Keratinocyte (primary cell): ENCODE data around the gene NLK. TPM values are rescaled to one million over a fixed set of nuclear protein-coding genes. Genes with fewer than 3 reads are reported as not detected.

Experiments
- DNase-seq: peaks from one replicate; pipeline ENCODE4 v3.0.0-alpha.2; 2011; ENCODE audit warnings: low read depth, missing footprints, low spot score
- FAIRE-seq: peaks from 2 replicates; lab custom pipeline; 2011; peaks lifted over from hg19 to GRCh38; lab: Jason Lieb, UNC
- H2AFZ ChIP-seq: 2 replicates; pipeline ENCODE4 v1.6.0; 2012; ENCODE audit warnings: low read length, control low read depth, inconsistent platforms; ENCODE audit not compliant: control insufficient read depth
- H3K27ac ChIP-seq: 2 replicates; pipeline ENCODE4 v1.5.1; 2011; ENCODE audit warnings: low read length; ENCODE audit not compliant: control insufficient read depth, insufficient read depth
- H3K27me3 ChIP-seq: 3 replicates; pipeline ENCODE4 v1.6.0; 2011; ENCODE audit warnings: low read length; ENCODE audit not compliant: control insufficient read depth, insufficient read depth; ENCODE audit errors: extremely low read depth
- H3K36me3 ChIP-seq, 2 experiments: 2 replicates in 1 of 2; 3 replicates in 1 of 2; pipeline ENCODE4 v1.5.1; 2011; ENCODE audit warnings: low read length in 2 of 2, mild to moderate bottlenecking in 1 of 2; ENCODE audit not compliant: control insufficient read depth in 2 of 2, insufficient read depth in 2 of 2; ENCODE audit errors: extremely low read depth in 1 of 2
- H3K4me1 ChIP-seq: 3 replicates; pipeline ENCODE4 v1.5.1; 2011; ENCODE audit warnings: low read length; ENCODE audit not compliant: control insufficient read depth, insufficient read depth; ENCODE audit errors: extremely low read depth
- H3K4me2 ChIP-seq: 3 replicates; pipeline ENCODE4 v1.6.0; 2011; ENCODE audit warnings: low read depth, low read length; ENCODE audit not compliant: control insufficient read depth, insufficient read depth; ENCODE audit errors: extremely low read depth
- H3K4me3 ChIP-seq, 3 experiments: fragments of 200-600 bp in 1 of 3; sonication (generic) in 1 of 3; 2 replicates in 2 of 3; 3 replicates in 1 of 3; pipeline ENCODE4 v1.5.1; 2011 to 2016; ENCODE audit warnings: low read length in 3 of 3, mild to moderate bottlenecking in 3 of 3, control low read depth in 2 of 3, inconsistent platforms in 1 of 3, low read depth in 1 of 3, mixed read lengths in 1 of 3, mixed run types in 1 of 3, moderate library complexity in 1 of 3; ENCODE audit not compliant: control insufficient read depth in 2 of 3, insufficient read depth in 2 of 3; ENCODE audit errors: extremely low read depth in 1 of 3
- H3K79me2 ChIP-seq: 2 replicates; pipeline ENCODE4 v1.6.0; 2012; ENCODE audit warnings: low read length; ENCODE audit not compliant: control insufficient read depth, insufficient read depth
- H3K9ac ChIP-seq: 3 replicates; pipeline ENCODE4 v1.6.0; 2011; ENCODE audit warnings: low read length; ENCODE audit not compliant: control insufficient read depth, insufficient read depth; ENCODE audit errors: extremely low read depth
- H3K9me1 ChIP-seq: 3 replicates; pipeline ENCODE4 v1.6.0; 2011; ENCODE audit warnings: low read length; ENCODE audit not compliant: control insufficient read depth, insufficient read depth; ENCODE audit errors: extremely low read depth
- H3K9me3 ChIP-seq: 2 replicates; pipeline ENCODE4 v1.5.1; 2012; ENCODE audit warnings: low read depth, low read length; ENCODE audit not compliant: control insufficient read depth
- H4K20me1 ChIP-seq: 3 replicates; pipeline ENCODE4 v1.6.0; 2011; ENCODE audit warnings: low read length; ENCODE audit not compliant: control insufficient read depth, insufficient read depth; ENCODE audit errors: extremely low read depth
- CTCF ChIP-seq, 3 experiments: IDR thresholded peaks in 1 of 3; conservative IDR thresholded peaks in 1 of 3; optimal IDR thresholded peaks in 1 of 3; 2 replicates in 2 of 3; 3 replicates in 1 of 3; pipeline versions ENCODE3 to v1.5.1; 2011; ENCODE audit warnings: low read length in 3 of 3, mild to moderate bottlenecking in 3 of 3, moderate library complexity in 2 of 3, control low read depth in 1 of 3, inconsistent platforms in 1 of 3; ENCODE audit not compliant: insufficient read depth in 2 of 3; ENCODE audit errors: extremely low read depth in 1 of 3
- EZH2 ChIP-seq: IDR thresholded peaks from one replicate; pipeline ENCODE4 v1.6.1; 2012; ENCODE audit warnings: inconsistent platforms, mild to moderate bottlenecking, low read length, moderate library complexity
- dilution Hi-C: fragments of 300-500 bp; cut with MboI; formaldehyde crosslinking; loops from one replicate; pipeline ENCODE4 v1.7.0; 2020; ENCODE audit warnings: low sequenced_read_pairs; ENCODE audit not compliant: extremely low pct_ligation_motif_present
- polyA plus RNA-seq, 5 experiments: library from polyadenylated mRNA; depleted of rRNA in 3 of 5; stranded (reverse) in 3 of 5; stranded (forward) in 1 of 5; unstranded in 1 of 5; fragments of >200 nt; gene quantifications; 1 replicate in 1 of 5; 2 replicates in 3 of 5; 3 replicates in 1 of 5; pipeline versions ENCODE4 v1.2.1 to v1.2.3, GENCODE V29; 2011 to 2012; ENCODE audit warnings: missing spikeins in 2 of 5, low read depth in 1 of 5, low replicate concordance in 1 of 5

Gene NLK
- polyA plus RNA-seq, 1 donor (not counting 4 experiments of a cell fraction or from before 2014, with no cell fraction given): 20.9 TPM

- Histone ChIP-seq H3K4me1 (peaks cover 3% of the 10 kb centered on the region), H3K79me2 (no peaks in the 10 kb centered on the region), H3K27me3 (peaks cover 5% of the 10 kb centered on the region), H3K9me1 (no peaks in the 10 kb centered on the region), H3K27ac (no peak overlapping the region), H3K9me3 (no peaks in the 10 kb centered on the region), H3K9ac (peak overlapping the region; percentile 72), H3K36me3 (no peaks in the 10 kb centered on the region), H2AFZ (peak overlapping the region; percentile 78), H4K20me1 (no peaks in the 10 kb centered on the region), H3K4me2 (peak overlapping the region; percentile 80), H3K4me3 (peak overlapping the region; percentile 30 to 72 (median 57))
- DNase-seq: peak; percentile 52
- peak; percentile 36 for FAIRE-seq
- dilution Hi-C loops: no loop called here
- TF ChIP-seq EZH2 (no peak), CTCF (optimal IDR thresholded peaks at IDR 0.05 in 1 of 3, IDR thresholded peaks at IDR 0.05 in 1 of 3, conservative IDR thresholded peaks at IDR 0.05 in 1 of 3; ENCODE audit: extremely low read depth in 1 of 3, insufficient read depth in 2 of 3, low read length in 3 of 3) (peak in 1 of 3 experiments; percentile 22)
Observed at GRCh38 chr17:28227316-28228108, 185.0 kb downstream of the NLK start.

- Histone ChIP-seq H3K27me3 (peaks cover 5% of the 10 kb centered on the region), H3K9me3 (no peaks in the 10 kb centered on the region), H3K9ac (peak overlapping the region; percentile 72), H3K4me2 (peak overlapping the region; percentile 80), H3K9me1 (no peaks in the 10 kb centered on the region), H3K36me3 (no peaks in the 10 kb centered on the region), H3K27ac (no peak overlapping the region), H3K4me3 (peak overlapping the region; percentile 30 to 72 (median 57)), H2AFZ (peak overlapping the region; percentile 78), H3K4me1 (peaks cover 4% of the 10 kb centered on the region), H3K79me2 (no peaks in the 10 kb centered on the region), H4K20me1 (no peaks in the 10 kb centered on the region)
- FAIRE-seq (no peak), DNase-seq (no peak)
- dilution Hi-C loops: no loop called here
- peak in 2 of 3 experiments; percentile 5 to 36 for TF ChIP-seq CTCF (optimal IDR thresholded peaks at IDR 0.05 in 1 of 3, IDR thresholded peaks at IDR 0.05 in 1 of 3, conservative IDR thresholded peaks at IDR 0.05 in 1 of 3; ENCODE audit: extremely low read depth in 1 of 3, insufficient read depth in 2 of 3, low read length in 3 of 3)
- TF ChIP-seq EZH2: no peak
Observed at GRCh38 chr17:28228109-28228840, 185.8 kb downstream of the NLK start.
